NCI-H1436 (cell line): Measurements from ENCODE around the gene SPHK2.
A peak's percentile ranks its signal among the peaks of the same experiment; 100 is the strongest.
"Not testable (repeated sequence)": the region's sequence is repeated elsewhere in the genome, so short reads cannot be mapped to it uniquely, and the experiment has no call there.

Experiments
- DNase-seq: peaks from one replicate; lab custom pipeline; 2025; lab: John Stamatoyannopoulos, UW

SPHK2 gene, protein sequence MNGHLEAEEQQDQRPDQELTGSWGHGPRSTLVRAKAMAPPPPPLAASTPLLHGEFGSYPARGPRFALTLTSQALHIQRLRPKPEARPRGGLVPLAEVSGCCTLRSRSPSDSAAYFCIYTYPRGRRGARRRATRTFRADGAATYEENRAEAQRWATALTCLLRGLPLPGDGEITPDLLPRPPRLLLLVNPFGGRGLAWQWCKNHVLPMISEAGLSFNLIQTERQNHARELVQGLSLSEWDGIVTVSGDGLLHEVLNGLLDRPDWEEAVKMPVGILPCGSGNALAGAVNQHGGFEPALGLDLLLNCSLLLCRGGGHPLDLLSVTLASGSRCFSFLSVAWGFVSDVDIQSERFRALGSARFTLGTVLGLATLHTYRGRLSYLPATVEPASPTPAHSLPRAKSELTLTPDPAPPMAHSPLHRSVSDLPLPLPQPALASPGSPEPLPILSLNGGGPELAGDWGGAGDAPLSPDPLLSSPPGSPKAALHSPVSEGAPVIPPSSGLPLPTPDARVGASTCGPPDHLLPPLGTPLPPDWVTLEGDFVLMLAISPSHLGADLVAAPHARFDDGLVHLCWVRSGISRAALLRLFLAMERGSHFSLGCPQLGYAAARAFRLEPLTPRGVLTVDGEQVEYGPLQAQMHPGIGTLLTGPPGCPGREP

DNA sequence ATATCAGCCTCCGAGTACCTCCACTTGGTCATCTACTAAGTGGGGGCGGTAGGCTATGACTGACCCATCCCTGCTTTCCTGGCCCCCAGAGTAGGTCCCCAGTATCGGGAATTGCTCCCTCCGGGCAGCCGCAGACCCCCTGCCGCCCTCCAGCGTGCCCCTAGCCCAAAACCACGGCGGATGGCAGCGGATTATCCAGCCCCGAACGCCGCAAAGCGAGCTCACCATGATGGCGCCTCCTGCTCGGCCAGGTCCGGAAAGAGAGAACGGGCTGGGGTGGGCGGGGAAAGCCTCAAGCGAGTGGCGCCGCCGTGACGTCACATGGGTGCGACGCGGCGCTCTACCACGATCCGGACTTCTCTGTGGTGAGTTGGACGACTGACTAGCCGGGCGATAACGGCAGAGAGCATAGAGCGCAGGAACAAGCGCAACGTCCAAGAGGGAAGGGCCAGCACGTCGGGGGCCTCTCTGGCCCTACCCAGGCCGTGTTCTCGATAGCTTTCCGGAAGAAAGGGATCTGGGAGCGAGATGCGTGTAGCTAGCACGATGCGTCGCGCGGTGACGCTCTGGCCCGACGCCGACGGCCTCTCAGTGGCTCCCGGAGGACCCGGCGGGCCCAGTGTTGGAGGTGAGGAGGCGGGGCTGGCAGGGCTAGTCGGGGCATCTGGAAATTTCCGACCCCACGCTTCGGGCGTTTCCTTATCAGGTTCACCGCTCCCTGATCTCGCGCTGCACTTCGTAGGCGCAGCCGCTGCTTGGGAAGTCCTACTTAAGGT lies at the start of gene SPHK2, which contains the start of gene RPL18:
SPHK2 (plus strand) TSS at position 591 of the 776 bp plus-strand sequence. CDS start 1,009 bp downstream, outside the sequence.
RPL18 (minus strand) TSS at position 263 of the 776 bp plus-strand sequence; CDS start at position 228, 35 bp downstream.
- peak; percentile 100 for DNase-seq

DNA sequence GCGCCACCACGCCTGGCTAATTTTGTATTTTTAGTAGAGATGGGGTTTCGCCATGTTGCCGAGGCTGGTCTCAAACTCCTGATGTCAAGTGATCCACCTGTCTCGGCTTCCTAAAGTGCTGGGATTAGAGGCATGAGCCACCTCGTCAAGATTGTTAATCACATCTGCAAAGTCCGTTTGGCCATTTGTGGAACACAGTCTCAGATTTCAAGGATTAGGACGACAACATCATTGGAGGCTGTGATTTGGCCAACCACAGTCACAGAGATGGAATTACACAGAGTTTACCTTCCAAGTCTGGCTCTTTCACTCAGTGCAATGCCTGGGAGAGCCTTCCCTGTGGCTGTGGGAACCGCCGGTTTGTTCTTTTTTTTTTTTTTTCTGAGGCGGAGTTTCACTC lies 49.5 kb upstream of the SPHK2 start:
- DNase-seq = no peak

DNA sequence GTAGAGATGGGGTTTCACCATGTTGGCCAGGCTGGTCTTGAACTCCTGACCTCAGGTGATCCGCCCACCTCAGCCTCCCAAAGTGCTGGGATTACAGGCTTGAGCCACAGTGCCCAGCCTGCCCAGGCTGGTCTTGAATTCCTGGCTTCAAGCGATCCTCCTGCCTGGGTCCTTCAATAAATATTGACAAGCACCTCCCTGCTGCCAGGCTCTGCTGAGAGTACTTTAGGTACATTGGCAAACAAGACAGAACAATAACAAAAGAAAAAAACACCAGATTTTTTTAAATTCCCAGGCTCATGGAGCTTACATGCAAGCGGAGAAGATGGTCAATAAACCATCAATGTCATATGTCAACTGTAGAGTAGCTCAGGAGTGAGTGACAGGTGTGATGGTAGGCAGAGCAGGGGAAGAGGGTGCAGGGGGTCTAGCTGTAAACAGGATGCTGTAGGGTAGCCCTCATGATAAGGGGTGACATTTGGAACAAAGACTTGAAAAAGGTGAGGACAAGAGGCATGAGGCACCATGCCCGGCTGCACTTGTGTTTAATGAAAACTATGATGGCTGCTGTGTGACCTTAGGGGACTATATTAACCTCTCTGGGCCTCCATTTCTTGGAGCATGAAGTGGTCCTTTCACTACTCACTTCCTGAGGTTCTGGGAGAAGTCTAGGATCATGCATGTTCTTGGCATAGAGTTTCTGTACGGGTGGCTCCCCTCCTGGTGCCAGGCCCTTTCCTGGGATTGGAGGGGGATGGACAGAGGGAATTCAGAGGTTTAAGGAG lies 47.7 kb upstream of the SPHK2 start:
- DNase-seq = no peak

DNA sequence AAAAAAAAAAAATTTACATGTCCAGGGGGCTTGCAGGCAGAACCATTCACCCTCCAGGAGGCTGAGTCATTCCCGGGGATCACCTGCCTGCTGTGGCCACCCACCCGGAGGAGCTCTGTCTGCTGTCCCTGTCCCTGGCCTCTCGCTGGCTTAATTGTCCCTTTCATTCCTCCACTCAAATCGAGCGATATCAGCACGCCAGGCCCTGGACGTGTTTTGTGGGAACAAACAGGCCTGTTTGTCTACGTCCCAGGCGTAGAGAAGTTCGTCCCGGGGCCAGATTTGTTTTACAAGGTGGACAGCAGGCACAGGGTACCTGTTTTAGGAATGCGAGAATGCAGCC lies 46.2 kb upstream of the SPHK2 start:
- no peak for DNase-seq

DNA sequence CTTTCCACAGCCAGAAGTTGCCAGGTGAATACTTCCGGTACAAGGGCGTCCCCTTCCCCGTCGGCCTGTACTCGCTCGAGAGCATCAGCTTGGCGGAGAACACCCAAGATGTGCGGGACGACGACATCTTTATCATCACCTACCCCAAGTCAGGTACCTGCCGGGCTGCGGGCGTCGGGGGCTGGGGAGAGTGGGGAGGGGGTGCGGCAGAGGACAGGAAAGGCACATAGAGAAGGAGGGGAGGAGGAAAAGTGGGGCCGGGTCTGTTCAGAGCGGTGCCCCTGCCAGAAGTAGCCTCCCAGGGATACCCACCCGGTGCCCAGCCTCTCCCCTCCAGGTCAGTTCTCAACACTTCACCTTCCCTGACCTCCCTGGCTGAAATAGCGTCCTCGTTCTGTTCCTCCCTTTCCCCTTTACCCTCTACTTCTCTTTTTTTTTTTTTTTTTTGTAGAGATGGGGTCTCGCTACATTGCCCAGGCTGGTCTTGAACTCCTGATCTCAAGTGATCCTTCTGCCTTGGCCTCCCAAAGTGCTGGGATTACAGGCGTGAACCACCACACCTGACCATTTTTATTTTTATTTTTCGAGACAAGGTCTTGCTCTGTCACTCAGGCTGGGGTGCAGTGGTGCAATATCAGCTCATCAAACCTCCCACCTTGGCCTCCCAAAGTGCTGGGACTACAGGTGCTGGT lies 43.2 kb upstream of the SPHK2 start:
- DNase-seq = no peak

DNA sequence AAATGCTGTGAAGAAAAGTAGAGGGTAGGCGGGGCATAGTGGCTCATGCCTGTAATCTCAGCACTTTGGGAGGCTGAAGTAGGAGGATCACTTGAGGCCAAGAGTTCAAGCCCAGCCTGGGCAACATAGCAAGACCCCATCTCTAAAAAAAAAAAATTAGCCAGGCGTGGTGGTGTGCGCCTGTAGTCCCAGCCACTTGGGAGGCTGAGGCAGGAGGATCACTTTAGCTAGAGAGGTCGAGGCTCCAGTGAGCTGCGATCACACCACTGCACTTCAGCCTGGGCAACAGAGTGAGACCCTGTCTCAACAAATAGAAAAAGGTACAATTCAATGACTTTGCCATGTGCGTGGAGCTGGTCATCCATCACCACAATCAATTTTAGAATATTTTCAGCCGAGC lies 41.4 kb upstream of the SPHK2 start:
- not testable (repeated sequence) for DNase-seq

DNA sequence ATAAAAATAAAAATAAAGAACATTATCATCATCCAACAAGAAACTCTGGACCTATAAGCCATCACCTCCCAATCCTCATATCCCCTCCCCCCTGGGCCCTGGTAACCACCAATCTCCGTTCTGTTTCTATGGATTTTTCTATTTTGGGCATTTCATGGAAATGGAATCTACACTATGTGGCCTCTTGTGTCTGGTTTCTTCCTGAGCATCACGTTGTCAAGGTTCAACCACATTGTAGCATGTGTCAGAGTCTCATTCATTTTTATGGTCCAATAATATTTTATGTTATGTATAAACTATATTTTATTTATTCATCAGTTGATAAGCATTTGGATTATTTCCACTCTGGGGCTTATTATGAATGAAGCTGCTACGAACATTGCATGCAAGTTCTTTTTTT lies 40.4 kb upstream of the SPHK2 start:
- no peak for DNase-seq

DNA sequence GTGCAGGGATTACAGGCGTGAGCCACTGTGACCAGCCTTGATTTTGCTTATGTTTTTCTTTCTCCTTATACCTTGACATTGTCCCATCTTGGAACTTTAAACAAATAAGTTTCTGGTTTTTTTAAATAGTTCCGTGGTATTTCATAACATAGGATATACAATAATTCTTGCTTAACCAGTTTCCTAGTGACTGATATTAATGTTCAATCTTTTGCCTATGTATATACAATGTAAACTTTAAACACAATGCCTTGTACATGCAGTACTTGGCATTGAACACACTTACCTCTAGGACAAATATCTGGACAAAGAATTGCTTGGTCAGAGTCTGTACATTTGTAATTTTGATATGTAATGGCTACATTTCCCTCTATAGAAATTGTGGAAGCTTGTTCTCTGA lies 37.1 kb upstream of the SPHK2 start:
- DNase-seq = no peak

DNA sequence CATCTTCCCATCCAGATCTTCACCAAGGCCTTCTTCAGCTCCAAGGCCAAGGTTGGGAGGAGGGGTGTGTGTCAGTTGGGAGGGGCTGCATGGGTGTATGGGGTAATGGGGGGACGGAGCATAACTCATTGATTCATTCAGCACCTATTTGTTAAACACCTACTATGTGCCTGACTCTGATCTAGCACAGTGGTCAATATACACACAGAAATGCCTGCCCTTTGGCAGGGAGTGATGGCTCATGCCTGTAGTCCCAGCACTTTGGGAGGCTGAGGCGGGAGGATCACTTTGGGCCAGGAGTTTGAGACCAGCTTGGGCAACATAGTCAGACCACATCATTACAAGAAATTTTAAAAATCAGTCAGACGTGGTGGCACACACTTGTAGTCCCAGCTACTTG lies 31.9 kb upstream of the SPHK2 start:
- no peak for DNase-seq

DNA sequence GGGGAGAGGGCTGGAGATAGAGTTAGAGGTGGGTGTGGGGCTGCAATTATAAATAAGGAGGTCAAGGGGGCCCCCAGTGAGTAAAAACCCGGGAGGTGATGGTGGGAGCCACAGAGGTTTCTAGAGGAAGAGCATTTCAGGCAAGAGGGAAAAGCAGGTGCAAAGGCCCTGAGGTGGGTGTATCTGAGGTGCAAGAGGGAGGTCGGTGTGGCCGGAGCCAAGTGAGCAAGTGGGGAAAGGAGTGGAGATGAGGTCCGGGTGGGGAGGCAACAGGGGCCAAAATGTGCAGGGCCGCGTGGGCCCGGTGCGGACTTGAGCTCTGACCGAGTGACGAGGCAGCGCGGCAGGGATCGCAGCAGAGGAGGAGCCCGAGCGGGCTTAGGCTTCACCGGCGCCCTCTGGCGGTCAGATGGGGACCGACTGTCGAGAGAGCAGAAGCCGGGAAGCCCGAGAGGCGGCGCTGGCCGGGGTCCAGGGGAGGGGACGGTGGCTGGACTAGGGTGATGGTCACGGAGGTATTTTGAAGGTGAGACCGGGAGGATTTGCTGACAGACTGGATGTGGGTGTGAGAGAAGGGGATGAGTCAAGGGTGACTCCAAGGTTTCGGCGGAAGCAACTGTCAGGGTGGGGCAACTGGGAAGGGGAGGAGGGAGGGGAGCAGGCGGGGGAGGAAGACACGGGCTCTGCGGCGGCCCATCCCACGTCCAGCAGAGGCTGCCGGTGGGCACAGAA lies 30.5 kb upstream of the SPHK2 start:
- peak; percentile 64 for DNase-seq

DNA sequence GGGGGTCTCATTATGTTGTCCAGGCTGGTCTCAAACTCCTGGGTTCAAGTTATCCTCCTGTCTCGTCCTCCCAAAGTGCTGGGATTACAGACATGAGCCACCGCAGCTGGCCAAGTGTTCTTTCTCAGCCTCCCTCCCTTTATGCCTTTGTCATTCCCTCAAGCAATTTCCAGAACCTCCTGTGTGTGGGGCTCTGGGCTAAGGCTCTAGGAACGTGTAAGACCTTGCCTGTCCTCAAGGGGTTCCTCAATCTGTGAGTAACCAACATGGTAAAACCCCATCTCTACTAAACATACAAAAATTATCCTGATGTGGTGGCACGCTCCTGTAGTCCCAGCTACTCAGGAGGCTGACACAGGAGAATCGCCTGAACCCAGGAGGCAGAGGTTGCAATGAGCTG lies 28.3 kb upstream of the SPHK2 start:
- no peak for DNase-seq

DNA sequence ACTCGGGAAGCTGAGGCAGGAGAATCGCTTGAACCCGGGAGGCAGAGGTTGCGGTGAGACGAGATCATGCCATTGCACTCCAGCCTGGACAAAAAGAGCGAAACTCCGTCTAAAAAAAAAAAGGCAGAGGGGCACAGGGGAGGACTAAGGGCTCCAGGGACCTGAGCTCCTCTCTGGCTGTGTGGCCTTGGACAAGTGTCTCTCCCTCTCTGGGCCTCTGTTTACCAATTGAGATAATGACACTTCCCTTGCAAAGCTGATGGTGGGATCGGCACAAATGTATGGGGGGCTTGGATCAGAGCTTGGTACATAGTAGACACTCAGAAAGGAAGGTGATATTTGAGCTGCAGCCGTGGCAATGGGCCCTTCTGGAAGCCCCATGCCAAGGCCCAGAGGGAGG lies 24.1 kb upstream of the SPHK2 start:
- DNase-seq = no peak

DNA sequence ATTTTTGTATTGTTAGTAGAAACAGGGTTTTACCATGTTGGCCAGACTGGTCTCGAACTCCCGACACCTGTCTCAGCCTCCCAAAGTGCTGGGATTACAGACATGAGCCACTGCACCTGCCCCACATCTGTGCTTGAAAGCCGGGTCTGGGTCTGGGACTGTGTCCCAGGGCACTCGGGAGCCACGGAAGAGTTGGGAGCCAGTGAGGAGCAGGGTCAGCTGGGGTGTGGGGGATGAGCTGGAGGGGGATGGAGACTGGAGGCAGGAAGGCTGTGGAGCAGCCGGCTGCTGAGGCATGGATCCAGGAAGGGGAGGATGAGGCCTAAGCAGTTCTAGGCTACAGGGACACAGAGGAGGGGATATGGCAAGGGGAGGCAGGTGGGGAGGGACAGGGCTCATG lies 23.5 kb upstream of the SPHK2 start:
- DNase-seq = no peak

DNA sequence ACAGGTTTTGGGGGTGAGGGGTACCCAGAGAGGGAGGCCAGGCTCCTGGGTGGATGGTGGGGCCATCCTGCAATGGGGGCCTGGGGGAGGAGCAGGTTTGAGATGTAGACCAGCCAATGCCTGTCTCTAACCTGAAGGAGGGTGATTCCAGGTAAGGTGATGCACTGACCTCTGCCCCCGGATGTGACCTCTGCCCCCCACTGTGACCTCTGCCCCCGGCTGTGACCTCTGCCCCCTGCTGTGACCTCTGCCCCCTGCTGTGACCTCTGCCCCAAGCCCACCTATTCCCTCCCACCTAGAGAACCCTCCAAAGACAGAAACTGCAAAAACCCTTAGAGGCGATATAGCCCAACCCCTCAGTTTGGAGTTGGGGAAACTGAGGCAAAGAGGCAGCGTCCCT lies 23.1 kb upstream of the SPHK2 start:
- DNase-seq = no peak

DNA sequence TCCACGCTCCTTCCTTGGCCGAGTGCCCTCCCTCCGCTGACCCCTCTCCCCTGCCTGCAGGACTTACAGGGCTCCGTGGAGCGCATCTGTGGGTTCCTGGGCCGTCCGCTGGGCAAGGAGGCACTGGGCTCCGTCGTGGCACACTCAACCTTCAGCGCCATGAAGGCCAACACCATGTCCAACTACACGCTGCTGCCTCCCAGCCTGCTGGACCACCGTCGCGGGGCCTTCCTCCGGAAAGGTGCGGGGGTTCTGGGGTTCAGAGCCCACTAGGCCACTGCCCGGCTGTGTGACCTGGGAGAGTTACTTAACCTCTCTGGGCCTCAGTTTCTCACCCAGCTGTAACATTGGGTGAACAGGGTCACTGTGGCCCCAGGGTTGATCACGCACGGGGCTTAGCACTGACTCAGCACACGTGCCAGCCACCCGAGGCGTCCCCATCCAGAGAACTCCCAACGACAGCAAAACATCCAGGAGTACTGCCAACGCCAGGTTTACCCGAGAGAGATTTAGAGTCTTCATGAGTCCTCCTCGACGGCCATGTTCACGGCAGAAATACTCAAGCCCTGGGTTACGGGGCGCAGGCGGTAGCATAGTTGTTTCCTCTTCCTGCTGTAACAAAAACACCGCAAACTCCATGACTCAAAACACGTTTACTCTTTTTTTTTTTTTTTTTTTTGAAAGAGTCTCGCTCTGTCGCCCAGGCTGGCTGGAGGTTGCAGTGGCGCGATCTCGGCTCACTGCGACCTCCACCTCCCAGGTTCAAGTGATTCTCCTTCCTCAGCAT lies 22.4 kb upstream of the SPHK2 start:
- no peak for DNase-seq

DNA sequence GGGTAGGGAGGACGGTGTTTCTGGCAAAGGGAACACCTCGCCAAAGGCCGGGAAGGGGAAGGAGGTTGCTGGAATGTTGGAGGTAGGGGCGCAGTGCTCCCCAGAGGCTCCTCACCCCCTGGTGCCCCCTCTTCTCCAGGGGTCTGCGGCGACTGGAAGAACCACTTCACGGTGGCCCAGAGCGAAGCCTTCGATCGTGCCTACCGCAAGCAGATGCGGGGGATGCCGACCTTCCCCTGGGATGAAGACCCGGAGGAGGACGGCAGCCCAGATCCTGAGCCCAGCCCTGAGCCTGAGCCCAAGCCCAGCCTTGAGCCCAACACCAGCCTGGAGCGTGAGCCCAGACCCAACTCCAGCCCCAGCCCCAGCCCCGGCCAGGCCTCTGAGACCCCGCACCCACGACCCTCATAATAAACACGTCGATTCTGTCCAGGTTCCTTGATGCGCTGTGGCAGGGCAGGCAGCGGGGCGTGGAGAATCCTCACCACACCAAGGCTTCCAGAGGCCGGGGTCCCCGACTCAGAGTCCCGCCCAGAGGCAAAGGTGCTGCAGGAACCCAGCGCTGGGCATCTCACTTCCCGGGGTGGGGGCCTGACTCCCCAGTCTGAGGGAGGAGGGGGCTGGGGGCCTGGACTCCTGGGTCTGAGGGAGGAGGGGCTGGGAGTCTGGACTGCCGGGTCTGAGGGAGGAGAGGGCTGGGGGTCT lies 20.2 kb upstream of the SPHK2 start:
- DNase-seq = no peak

DNA sequence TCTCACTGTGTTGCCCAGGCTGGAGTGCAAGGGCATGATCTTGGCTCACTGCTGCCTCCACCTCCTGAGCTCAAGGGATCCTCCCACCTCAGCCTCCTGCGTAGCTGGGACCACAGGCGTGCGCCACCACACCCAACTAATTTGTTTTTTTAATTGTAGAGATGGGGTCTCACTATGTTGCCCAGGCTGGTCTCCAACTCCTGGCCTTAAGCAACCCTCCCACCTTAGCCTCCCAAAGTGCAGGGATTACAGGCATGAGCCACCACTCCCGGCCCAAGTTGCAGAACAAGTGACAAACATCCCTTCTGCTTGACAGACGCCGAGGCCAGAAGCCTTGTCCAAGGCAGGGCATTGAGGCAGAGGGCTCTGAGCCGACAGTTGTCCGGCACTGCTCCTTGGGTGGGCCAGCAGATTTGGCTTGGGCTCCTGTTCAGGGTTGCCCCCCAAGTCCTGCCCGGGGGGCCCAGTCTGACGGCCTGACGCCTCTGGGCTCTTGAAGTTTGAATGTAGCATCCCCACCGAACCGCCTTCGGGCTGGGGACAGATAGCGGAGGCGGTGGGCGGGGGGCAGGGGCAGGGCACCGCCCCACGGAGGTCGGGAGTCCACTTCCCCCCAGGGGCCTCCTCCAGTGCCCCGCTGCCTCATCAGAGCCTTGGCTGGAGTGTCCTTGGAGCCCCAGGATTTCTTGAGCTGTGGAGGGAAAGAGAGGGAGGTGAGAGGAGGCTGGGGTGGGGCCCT lies 18.5 kb upstream of the SPHK2 start:
- no peak for DNase-seq

DNA sequence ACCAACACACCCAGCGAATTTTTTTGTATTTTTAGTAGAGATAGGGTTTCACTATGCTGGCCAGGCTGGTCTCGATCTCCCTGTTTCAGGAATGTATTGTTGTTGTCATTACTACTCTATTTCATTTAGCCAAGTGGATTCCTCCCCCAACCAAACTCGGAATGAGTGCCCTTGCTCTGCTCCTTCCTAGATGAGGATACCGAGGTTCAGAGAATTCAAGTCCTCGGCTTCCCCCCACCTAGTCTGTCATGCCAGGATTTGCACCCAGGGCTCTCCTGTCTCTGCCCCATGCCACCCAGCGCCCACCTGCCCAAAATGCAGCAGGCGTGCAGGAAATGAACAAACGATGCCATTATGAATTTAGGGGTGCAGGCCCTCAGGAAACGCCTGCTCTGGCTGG lies 16.3 kb upstream of the SPHK2 start:
- DNase-seq = no peak

DNA sequence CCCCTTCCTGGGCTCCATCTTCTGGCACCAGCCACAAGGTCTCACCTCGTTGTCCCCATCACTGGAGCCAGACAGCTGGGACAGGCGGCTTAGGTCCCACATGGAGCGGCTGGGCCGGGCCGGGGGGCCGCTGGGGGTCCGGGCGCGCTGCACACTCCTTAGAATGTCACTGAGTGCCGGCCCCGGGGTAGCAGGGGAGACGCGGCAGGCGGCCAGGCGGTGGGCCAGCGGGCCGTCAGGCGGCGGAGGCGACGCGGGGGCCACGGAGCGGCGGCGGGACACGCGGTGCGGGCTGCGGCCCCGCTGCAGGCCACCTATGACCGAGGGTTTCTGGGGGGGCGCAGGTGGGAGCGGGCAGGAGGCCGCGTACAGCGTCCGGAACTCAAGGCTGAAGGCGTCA lies 15.9 kb upstream of the SPHK2 start:
- DNase-seq = no peak
